Glomerular endothelial cell (primary cell): ENCODE results near the gene WDR82. TPM values are rescaled to one million over a fixed set of nuclear protein-coding genes. Genes with fewer than 3 reads are reported as not detected.

Experiments used
- DNase-seq: peaks from one replicate; pipeline ENCODE4 v3.0.0-alpha.2; 2011; ENCODE audit warnings: low read depth, low spot score; ENCODE audit errors: extremely low read depth
- total RNA-seq: library from RNA; depleted of rRNA; stranded (reverse); fragments of >200 nt; gene quantifications from 2 replicates; pipeline ENCODE4 v1.2.3, GENCODE V29; 2015

WDR82 gene
- total RNA-seq, 1 donor from 2014 or later, result 53.0 TPM

GRCh38 chr3:52210550-52211046 lies 67.9 kb downstream of the WDR82 start:
- no peak for DNase-seq

- no peak for DNase-seq
Observed at GRCh38 chr3:52210037-52210436, 68.4 kb downstream of the WDR82 start.

- no peak for DNase-seq
Observed at GRCh38 chr3:52208556-52208955, 69.9 kb downstream of the WDR82 start.

- no peak for DNase-seq
Observed at GRCh38 chr3:52205727-52206372, 72.6 kb downstream of the WDR82 start.

Other genes starting within 250 kb of the WDR82 start
- 20.2 and 23.8 TPM in 2 replicates for gene DUSP7, start 222.1 kb downstream of the WDR82 start, total RNA-seq
- 2.7 and 4.7 TPM in 2 replicates for gene POC1A, start 124.2 kb downstream of the WDR82 start, total RNA-seq
- gene ALAS1, start 80.5 kb downstream of the WDR82 start, total RNA-seq, result 69.8 and 72.6 TPM in 2 replicates
- gene TLR9, start 53.0 kb downstream of the WDR82 start, total RNA-seq, result not detected in 2 replicates
- 136 and 166 TPM in 2 replicates for gene TWF2, start 39.5 kb downstream of the WDR82 start, total RNA-seq
- gene PPM1M, start 32.9 kb downstream of the WDR82 start, total RNA-seq, result 7.4 and 10.4 TPM in 2 replicates
- 12.3 and 14.2 TPM in 2 replicates for gene GLYCTK, start 9.2 kb upstream of the WDR82 start, total RNA-seq
- gene DNAH1, start 37.7 kb upstream of the WDR82 start, total RNA-seq, result 3.2 and 9.9 TPM in 2 replicates
- gene BAP1, start 131.4 kb upstream of the WDR82 start, total RNA-seq, result 74.0 and 80.9 TPM in 2 replicates
- gene PHF7, start 132.0 kb upstream of the WDR82 start, total RNA-seq, result 3.4 and 4.0 TPM in 2 replicates
- gene SEMA3G, start 166.5 kb upstream of the WDR82 start, total RNA-seq, result 4.9 and 61.3 TPM in 2 replicates
- not detected in 2 replicates for gene TNNC1, start 175.4 kb upstream of the WDR82 start, total RNA-seq
- 90.7 and 113 TPM in 2 replicates for gene NISCH, start 177.0 kb upstream of the WDR82 start, total RNA-seq
- gene STAB1, start 216.7 kb upstream of the WDR82 start, total RNA-seq, result 277 and 404 TPM in 2 replicates